Measurements from ENCODE around the gene PLEK2.
"Not testable (repeated sequence)": the region's sequence is repeated elsewhere in the genome, so short reads cannot be mapped to it uniquely, and the experiment has no call there.

Gene PLEK2

GRCh38 chr14:67358924-67359774, 52.8 kb downstream of the PLEK2 start:
- no peak for DNase-seq (ENCODE audit: low read depth)

- no peak for DNase-seq (ENCODE audit: low read depth)
Measured at GRCh38 chr14:67357969-67358354, 54.0 kb downstream of the PLEK2 start.

GRCh38 chr14:67357186-67357968, 54.6 kb downstream of the PLEK2 start:
- no peak for DNase-seq (ENCODE audit: low read depth)

GRCh38 chr14:67352055-67352454, 59.9 kb downstream of the PLEK2 start:
- DNase-seq (ENCODE audit: low read depth): no peak

GRCh38 chr14:67345583-67345982, 66.4 kb downstream of the PLEK2 start:
- DNase-seq (ENCODE audit: low read depth): no peak

GRCh38 chr14:67343601-67344230, 68.2 kb downstream of the PLEK2 start:
- DNase-seq (ENCODE audit: low read depth): no peak

GRCh38 chr14:67341231-67341630, 70.7 kb downstream of the PLEK2 start:
- not testable (repeated sequence) for DNase-seq (ENCODE audit: low read depth)

Data from non-pigmented ciliary epithelial cell (primary cell).